ENCODE data around the gene NAP1L1.

Gene NAP1L1

DNA sequence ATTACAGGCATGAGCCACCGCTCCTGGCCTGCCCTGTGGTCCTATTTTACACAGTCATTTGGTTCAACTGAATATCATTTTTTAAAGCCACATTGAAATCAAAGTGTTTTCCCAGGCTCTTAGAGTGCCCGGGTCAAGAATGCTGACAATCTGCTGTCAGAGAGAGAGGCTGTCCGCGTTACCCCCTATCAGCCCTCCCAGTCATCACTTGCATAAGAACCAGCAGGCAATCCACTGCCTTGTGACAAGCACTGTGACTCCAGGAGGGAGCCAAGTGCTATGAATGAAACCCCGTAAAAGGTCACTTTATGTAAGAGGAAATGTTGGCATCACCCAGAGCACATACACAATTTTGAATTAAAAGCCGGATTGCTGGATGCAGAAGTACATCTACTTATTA lies 66.4 kb downstream of the NAP1L1 start:
- ATAC-seq: no peak
- TF ChIP-seq TOX (CRISPR knock-in tag; IDR thresholded peaks at IDR 0.05; ENCODE audit: borderline replicate concordance) (no peak), ZNF70 (CRISPR knock-in tag; IDR thresholded peaks at IDR 0.05) (no peak), ZFP30 (CRISPR knock-in tag; IDR thresholded peaks at IDR 0.05) (no peak), BACH2 (CRISPR knock-in tag; IDR thresholded peaks at IDR 0.05; ENCODE audit: borderline replicate concordance) (no peak), ISL1 (CRISPR knock-in tag; IDR thresholded peaks at IDR 0.05) (no peak), ZNF565 (CRISPR knock-in tag; conservative IDR thresholded peaks at IDR 0.05; ENCODE audit: low read depth) (no peak), ZFP3 (CRISPR knock-in tag; IDR thresholded peaks at IDR 0.05) (no peak), PPARA (CRISPR knock-in tag; IDR thresholded peaks at IDR 0.05; ENCODE audit: borderline replicate concordance) (no peak), GLIS3 (CRISPR knock-in tag; IDR thresholded peaks at IDR 0.05) (no peak), CSDC2 (CRISPR knock-in tag; IDR thresholded peaks at IDR 0.05) (no peak), RARB (CRISPR knock-in tag; IDR thresholded peaks at IDR 0.05) (no peak), ARNTL (CRISPR knock-in tag; IDR thresholded peaks at IDR 0.05; ENCODE audit: borderline replicate concordance, low read depth) (no peak), ZC3H10 (CRISPR knock-in tag; IDR thresholded peaks at IDR 0.05) (no peak), ESRRG (CRISPR knock-in tag; IDR thresholded peaks at IDR 0.05) (no peak)
- TF ChIP-seq, protein P1, sequence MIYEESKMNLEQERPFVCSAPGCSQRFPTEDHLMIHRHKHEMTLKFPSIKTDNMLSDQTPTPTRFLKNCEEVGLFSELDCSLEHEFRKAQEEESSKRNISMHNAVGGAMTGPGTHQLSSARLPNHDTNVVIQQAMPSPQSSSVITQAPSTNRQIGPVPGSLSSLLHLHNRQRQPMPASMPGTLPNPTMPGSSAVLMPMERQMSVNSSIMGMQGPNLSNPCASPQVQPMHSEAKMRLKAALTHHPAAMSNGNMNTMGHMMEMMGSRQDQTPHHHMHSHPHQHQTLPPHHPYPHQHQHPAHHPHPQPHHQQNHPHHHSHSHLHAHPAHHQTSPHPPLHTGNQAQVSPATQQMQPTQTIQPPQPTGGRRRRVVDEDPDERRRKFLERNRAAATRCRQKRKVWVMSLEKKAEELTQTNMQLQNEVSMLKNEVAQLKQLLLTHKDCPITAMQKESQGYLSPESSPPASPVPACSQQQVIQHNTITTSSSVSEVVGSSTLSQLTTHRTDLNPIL (CRISPR knock-in tag; IDR thresholded peaks at IDR 0.05; ENCODE audit: low read depth): no peak
- TF ChIP-seq, protein P2, sequence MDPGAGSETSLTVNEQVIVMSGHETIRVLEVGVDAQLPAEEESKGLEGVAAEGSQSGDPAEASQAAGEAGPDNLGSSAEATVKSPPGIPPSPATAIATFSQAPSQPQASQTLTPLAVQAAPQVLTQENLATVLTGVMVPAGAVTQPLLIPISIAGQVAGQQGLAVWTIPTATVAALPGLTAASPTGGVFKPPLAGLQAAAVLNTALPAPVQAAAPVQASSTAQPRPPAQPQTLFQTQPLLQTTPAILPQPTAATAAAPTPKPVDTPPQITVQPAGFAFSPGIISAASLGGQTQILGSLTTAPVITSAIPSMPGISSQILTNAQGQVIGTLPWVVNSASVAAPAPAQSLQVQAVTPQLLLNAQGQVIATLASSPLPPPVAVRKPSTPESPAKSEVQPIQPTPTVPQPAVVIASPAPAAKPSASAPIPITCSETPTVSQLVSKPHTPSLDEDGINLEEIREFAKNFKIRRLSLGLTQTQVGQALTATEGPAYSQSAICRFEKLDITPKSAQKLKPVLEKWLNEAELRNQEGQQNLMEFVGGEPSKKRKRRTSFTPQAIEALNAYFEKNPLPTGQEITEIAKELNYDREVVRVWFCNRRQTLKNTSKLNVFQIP (CRISPR knock-in tag; IDR thresholded peaks at IDR 0.05; ENCODE audit: borderline replicate concordance, low read depth): no peak
- TF ChIP-seq, protein P3, sequence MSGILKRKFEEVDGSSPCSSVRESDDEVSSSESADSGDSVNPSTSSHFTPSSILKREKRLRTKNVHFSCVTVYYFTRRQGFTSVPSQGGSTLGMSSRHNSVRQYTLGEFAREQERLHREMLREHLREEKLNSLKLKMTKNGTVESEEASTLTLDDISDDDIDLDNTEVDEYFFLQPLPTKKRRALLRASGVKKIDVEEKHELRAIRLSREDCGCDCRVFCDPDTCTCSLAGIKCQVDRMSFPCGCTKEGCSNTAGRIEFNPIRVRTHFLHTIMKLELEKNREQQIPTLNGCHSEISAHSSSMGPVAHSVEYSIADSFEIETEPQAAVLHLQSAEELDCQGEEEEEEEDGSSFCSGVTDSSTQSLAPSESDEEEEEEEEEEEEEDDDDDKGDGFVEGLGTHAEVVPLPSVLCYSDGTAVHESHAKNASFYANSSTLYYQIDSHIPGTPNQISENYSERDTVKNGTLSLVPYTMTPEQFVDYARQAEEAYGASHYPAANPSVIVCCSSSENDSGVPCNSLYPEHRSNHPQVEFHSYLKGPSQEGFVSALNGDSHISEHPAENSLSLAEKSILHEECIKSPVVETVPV (CRISPR knock-in tag; IDR thresholded peaks at IDR 0.05): no peak
- TF ChIP-seq, protein P4, sequence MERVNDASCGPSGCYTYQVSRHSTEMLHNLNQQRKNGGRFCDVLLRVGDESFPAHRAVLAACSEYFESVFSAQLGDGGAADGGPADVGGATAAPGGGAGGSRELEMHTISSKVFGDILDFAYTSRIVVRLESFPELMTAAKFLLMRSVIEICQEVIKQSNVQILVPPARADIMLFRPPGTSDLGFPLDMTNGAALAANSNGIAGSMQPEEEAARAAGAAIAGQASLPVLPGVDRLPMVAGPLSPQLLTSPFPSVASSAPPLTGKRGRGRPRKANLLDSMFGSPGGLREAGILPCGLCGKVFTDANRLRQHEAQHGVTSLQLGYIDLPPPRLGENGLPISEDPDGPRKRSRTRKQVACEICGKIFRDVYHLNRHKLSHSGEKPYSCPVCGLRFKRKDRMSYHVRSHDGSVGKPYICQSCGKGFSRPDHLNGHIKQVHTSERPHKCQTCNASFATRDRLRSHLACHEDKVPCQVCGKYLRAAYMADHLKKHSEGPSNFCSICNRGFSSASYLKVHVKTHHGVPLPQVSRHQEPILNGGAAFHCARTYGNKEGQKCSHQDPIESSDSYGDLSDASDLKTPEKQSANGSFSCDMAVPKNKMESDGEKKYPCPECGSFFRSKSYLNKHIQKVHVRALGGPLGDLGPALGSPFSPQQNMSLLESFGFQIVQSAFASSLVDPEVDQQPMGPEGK (CRISPR knock-in tag; IDR thresholded peaks at IDR 0.05; ENCODE audit: borderline replicate concordance): no peak
- TF ChIP-seq, protein P5, sequence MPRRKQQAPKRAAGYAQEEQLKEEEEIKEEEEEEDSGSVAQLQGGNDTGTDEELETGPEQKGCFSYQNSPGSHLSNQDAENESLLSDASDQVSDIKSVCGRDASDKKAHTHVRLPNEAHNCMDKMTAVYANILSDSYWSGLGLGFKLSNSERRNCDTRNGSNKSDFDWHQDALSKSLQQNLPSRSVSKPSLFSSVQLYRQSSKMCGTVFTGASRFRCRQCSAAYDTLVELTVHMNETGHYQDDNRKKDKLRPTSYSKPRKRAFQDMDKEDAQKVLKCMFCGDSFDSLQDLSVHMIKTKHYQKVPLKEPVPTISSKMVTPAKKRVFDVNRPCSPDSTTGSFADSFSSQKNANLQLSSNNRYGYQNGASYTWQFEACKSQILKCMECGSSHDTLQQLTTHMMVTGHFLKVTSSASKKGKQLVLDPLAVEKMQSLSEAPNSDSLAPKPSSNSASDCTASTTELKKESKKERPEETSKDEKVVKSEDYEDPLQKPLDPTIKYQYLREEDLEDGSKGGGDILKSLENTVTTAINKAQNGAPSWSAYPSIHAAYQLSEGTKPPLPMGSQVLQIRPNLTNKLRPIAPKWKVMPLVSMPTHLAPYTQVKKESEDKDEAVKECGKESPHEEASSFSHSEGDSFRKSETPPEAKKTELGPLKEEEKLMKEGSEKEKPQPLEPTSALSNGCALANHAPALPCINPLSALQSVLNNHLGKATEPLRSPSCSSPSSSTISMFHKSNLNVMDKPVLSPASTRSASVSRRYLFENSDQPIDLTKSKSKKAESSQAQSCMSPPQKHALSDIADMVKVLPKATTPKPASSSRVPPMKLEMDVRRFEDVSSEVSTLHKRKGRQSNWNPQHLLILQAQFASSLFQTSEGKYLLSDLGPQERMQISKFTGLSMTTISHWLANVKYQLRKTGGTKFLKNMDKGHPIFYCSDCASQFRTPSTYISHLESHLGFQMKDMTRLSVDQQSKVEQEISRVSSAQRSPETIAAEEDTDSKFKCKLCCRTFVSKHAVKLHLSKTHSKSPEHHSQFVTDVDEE (CRISPR knock-in tag; IDR thresholded peaks at IDR 0.05): no peak

DNA sequence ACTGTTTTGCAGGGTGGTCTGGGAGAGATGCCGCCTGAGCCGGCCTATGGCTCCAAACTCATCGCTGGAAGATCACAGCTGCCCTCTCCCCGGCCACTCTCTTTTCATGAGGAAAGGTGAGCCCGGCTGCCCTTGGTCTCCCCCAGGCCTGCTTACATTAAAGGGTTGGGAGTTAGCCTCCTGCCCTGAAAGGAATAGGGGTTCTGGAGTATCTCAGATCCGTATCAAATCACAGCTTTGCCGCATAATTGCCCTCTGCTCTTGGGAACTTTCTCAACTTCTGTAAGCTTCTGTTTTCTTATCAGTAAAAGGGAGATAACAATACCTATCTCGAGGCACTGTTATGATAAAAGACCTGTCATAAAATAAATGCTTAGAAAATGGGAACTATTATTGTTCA lies 70.5 kb downstream of the NAP1L1 start:
- ATAC-seq: no peak; the same call in 2 of the 3 replicates
- no peak for TF ChIP-seq OSR1 (CRISPR knock-in tag; IDR thresholded peaks at IDR 0.05)
- TF ChIP-seq, protein P1 (CRISPR knock-in tag; IDR thresholded peaks at IDR 0.05; ENCODE audit: low read depth): no peak
- no peak for TF ChIP-seq ZNF565 (CRISPR knock-in tag; conservative IDR thresholded peaks at IDR 0.05; ENCODE audit: low read depth)
- TF ChIP-seq, protein P3 (CRISPR knock-in tag; IDR thresholded peaks at IDR 0.05): no peak
- TF ChIP-seq, protein P5 (CRISPR knock-in tag; IDR thresholded peaks at IDR 0.05): peak; percentile 70; the same call in 1 of the 2 replicates
- peak; percentile 91 for TF ChIP-seq ISL1 (CRISPR knock-in tag; IDR thresholded peaks at IDR 0.05)
- TF ChIP-seq ZNF70 (CRISPR knock-in tag; IDR thresholded peaks at IDR 0.05): no peak
- TF ChIP-seq ZC3H10 (CRISPR knock-in tag; IDR thresholded peaks at IDR 0.05): no peak
- no peak for TF ChIP-seq BACH2 (CRISPR knock-in tag; IDR thresholded peaks at IDR 0.05; ENCODE audit: borderline replicate concordance)
- TF ChIP-seq, protein P4 (CRISPR knock-in tag; IDR thresholded peaks at IDR 0.05; ENCODE audit: borderline replicate concordance): peak; percentile 77
- no peak for TF ChIP-seq SNAI2 (CRISPR knock-in tag; IDR thresholded peaks at IDR 0.05)
- TF ChIP-seq TOX (CRISPR knock-in tag; IDR thresholded peaks at IDR 0.05; ENCODE audit: borderline replicate concordance): no peak
- peak; percentile 59; the same call in 1 of the 2 replicates for TF ChIP-seq GLIS3 (CRISPR knock-in tag; IDR thresholded peaks at IDR 0.05)
- 0 out of 2 replicates have a peak, but pooled peaks have one; percentile 4 for TF ChIP-seq ESRRG (CRISPR knock-in tag; IDR thresholded peaks at IDR 0.05)

Measured in SK-N-SH treated with all-trans-retinoic acid at 6 μM for 48 hours (cell line).